CD4-positive, alpha-beta T cell treated with Interleukin-4 for 4 hours (primary cell): ENCODE data around the gene RHBDF1.
A peak's percentile ranks its signal among the peaks of the same experiment; 100 is the strongest.
"Not testable (repeated sequence)": the region's sequence is repeated elsewhere in the genome, so short reads cannot be mapped to it uniquely, and the experiment has no call there.

Source experiments
- DNase-seq: peaks from one replicate; pipeline ENCODE4 v3.0.0-alpha.2; 2020

Gene RHBDF1

DNA sequence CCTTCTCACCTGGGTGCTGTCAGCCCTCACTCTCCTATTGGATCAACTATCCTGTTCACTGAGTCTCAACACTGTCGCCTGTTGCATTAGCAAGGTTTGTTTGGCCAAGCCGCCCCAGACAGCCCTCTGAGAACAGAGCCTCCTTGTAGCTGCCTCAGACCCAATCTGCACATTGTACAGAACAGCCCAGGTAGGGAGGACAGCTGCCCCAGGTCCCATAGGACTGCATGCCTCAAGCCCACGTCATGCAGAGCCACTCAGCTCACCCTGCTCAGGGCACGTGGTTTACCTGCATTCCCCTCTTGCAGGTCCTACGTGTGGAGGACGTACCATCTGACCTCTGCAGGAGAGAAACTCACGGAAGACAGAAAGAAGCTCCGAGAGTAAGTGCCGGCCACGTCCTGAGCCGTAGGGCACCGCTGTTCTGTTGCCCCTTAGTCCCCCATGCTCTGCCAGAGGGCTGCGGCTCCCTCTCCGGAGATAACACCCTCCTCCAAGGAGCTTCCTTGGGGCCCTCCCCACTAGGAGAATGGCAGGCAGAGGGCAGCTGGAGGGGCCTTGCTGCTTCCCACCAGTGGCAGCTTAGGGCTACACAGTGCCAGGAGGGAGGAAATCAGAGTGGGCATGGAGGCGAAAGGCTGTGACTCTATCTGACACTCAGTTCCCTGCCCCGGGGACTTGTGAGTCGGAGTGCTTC is 16.1 kb downstream of the RHBDF1 start:
- DNase-seq: no peak

DNA sequence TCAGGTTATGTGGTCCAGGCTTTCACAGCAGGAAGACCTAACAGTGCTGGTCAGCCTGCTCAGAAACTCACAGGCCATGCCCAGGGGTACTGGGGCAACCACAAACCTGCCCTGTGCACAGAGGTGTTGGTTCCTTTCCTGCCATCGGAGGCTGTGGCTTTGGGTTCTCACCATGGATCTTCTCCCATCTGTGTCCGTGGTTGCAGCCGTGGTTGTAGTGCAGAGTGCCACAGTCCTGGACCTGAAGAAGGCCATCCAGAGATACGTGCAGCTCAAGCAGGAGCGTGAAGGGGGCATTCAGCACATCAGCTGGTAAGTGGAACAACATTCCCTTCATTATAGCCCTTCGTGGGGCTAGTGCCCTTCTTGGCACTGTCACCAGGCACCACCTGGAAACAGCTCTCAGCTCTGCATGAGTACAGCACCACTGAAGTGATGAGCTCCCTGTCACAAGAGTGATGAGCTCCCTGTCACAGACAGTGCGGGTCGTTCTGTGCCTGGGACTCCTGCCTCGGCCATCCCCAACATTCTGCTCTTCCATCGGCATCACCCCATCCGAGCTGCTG is 16.8 kb downstream of the RHBDF1 start:
- DNase-seq: no peak

DNA sequence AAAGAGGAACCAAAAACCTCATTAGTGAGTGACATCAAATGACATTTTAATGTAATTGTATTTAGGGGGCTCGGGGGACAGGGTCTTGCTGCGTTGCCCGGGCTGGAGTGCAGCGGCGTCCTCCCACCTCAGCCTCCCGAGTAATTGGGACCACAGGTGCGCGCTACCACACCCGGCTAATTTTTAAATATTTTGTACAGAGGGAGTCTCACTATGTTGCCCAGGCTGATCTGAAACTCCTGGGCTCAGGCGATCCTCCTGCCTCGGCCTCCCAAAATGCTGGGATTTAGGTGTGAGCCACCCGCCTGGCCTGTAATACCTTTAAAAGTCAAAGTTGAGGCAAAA is 18.2 kb downstream of the RHBDF1 start:
- DNase-seq: no peak

DNA sequence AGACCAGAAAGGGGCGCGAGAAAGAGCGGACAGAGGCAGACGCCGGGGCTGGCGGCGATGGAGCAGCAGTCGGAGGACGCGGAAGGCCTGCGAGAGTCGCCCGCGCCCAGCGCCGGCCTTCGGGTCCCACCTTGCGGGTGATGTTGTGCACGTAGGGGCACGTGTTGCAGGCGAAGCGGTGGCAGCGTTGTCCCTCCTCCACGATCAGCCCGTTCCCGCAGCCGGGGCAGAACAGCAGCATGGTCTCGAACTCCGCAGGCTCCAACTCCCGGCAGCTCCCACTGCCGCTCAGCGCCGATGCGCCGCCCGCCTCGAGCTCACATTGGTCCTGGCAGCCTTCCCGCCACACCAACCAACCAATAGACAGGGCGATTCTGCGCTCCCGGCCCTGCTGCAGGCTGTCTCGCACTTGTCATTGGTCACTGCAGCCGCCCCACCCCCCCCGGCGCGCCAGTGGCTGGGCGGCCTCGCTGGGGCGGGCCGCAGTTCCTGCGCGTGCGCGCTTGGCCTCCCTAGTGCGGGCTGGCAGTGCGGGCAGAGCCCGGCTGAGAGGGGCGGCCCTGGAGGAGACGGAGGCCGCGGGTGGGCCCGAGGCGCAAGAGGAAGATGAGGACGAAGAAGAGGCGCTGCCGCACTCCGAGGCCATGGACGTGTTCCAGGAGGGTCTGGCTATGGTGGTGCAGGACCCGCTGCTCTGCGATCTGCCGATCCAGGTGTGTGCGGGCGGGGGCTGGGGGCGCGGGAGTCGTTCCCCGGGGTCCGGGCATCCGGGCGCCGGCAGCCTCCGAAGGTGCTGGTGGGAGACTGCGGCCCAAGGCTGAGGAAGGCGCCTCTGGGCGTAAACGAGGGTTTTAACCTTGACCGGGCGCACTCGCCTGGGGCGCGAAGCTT is 18.8 kb downstream of the RHBDF1 start, which contains the start of the genes POLR3K and SNRNP25:
TSS of gene POLR3K (minus strand) at position 263 of the 891 bp plus-strand sequence. CDS start at position 241, 22 bp downstream.
TSS of gene SNRNP25 (plus strand) at position 483 of the 891 bp plus-strand sequence. CDS start at position 672, 189 bp downstream.
- DNase-seq: peak; percentile 98

DNA sequence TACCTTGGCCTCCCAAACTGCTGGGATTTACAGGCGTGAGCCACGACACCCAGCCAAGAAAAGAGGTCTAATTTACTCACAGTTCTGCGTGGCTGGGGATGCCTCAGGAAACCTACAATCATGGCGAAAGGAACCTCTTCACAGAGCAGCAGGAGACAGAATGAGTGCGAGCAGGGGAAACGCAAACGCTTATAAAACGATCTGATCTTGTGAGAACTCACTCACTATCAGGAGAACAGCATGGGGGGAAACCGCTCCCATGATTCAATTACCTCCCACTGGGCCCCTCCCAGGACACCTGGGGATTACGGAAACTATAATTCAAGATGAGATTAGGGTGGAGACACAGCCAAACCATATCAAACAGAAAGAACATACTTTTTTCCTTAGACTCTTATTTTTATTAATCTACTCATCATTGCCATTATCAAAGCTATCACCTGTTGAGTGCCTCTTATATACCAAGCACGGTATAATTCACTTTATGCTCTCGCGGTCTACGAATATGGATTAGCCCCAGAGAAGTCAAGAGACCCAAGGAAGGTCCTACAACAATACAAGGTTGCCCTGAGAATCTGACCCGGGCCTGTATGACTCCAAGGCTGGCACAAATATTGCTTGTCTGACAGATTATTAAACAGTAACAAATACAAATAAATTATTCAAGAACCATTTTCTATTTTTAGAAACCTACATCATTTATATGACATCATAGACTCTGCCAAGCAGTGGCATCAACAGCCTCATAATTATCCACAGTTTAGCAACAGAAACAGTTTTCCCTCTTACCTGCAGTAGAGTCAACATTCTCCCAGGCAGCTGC is 21.5 kb downstream of the RHBDF1 start:
- DNase-seq: no peak

DNA sequence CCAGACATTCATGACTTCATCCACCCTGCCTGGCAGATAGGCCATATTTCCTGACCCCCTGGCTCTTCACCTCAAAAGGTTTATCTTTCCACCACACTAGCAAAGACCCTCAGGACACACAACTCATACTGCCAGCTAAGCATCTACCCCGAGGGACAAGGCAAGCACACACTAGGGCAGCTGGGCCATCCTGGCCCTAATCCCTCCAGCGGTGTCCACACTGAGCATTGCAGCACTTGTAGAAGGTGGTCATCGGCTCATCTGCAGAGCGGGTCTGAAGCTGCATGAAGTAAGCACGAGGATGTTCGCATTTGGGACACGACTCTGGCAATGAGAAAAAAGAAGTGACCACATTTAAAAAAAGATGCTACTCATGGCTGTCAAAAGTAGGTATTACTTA is 25.2 kb downstream of the RHBDF1 start:
- no peak for DNase-seq

DNA sequence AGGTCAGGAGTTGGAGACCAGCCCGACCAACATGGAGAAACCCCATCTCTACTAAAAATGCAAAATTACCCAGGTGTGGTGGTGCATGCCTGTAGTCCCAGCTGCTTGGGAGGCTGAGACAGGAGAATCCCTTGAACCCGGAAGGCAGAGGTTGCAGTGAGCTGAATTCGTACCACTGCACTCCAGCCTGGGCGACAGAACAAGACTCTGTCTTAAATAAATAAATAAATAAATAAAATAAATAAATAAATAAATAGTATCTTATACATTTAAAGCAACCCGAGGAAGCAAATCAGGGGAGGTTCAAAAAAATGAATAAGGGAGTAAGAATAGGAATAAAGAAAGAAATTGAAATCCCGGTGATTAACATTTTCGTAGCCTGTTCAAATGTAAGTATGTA is 25.9 kb downstream of the RHBDF1 start:
- DNase-seq: not testable (repeated sequence)

DNA sequence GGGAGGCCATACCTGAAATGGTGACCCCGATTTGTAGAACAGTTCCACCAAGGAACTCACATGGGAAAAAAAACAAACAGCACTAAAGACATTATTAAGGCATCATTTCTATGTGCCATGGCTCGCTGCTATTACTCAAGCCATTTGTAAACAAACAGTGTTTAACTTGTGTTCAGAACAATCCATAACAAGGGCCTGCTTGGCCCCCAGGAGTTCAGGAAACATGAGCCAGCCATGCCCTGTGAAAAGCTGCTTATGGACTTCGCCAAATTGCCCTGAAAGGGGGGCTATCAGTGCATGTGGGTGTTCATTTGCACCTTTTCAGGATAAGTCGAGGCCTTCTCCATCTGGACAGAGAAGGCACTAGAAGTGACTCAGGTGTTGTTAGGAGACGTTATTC is 27.0 kb downstream of the RHBDF1 start:
- no peak for DNase-seq

DNA sequence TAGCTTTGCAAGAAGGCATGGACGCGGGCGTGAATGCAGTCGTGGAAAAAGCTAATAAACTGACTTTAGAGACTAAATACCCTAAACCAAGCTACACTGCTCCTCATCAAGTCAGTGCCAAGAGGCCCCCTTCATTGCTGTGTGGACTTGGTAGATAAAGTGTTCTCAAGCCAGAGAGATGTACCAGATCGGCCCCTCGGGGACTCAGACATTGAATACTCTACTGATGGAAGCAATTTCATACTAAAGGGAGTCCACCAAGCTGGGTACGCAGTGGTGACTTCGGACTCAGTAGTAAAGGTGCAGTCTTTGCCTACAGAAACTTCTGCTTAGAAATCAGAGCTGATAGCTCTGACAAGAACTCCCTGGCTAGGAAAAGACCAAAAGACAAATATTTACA is 27.8 kb downstream of the RHBDF1 start:
- no peak for DNase-seq

DNA sequence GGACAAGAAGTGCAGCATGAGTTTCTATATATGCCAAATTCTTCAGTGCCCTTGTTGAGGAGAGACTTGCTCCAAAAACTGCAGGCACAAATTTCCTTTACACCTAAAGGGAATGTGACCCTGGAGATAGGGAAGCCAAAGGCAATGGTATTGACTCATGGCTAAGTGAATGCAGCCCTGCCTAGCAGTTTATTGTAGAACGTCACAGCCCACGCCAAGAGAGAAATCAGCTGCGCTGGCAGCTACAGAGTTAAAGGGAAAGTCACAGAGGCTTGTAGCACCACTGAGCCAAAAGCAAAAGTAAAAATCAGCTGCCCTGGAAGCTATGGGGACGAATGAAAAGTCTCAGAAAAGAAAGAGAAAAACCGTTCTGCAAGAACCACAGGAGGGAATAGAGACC is 29.1 kb downstream of the RHBDF1 start:
- DNase-seq: no peak

DNA sequence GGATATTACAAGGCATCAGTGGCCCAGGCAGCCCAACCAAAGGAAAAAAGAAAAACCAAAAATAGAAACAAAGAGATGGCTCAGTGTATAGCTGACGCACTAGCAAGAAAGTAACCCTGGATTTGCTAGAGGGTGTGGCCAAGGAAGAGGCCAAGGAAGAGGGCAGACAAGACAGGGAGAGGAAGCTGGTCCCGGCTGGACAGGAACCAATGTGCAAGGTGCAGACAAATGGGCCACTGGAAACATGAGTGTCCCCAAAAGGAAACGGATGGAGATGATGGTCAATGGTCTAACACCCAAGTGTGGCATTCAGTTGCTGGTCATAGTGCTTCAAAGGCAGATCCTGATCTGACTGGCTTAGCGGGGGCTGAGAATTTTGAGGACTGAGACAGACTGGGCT is 29.7 kb downstream of the RHBDF1 start:
- no peak for DNase-seq

DNA sequence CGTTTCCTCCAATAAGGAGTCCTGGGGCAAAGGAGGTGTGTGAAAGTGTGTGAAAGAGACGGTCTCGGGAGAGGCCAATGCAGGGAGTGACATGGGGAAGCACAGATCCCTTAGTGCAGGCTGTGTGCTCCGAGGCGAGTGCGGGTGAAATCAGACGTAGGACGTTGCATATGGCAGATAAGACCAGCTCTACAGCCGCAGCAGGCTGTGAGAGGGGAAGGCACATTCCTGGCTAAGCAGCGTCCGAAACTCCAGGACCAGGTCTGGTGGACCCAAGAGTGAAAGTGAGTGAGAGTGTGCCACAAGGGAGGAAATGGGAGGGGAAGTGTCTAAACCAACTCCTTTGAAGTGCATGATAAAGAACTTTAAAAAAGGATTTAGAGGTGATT is 30.4 kb downstream of the RHBDF1 start:
- DNase-seq: no peak

DNA sequence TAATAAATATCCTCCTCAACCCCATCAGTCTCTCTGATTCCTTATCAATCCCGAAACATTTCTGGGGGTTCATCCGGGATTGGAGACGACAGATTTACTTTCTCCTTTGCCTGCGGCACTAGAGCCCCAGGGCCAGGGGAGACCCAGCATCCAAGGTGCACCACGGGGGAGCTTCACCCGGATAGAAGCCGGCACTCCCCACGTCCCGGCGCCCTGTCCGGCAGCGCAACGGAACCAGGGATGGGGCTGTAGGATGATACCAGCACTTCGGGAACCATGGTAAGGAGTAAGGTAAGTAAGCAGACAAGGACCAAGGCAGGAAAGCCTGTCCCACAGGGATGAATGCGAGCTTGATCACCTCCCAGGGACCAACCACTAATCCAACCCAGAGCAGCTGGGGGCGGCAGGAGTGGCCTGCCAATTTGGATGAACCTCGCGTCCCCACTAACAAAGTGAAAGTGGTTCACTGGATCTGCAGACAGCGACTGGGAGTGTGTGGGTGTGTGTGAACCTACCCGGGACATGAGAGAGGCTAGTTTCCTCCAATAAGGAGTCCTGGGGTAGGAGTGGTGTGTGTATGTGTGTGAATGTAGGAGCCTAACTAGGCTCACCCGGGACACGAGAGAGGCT is 30.9 kb downstream of the RHBDF1 start:
- DNase-seq: no peak

DNA sequence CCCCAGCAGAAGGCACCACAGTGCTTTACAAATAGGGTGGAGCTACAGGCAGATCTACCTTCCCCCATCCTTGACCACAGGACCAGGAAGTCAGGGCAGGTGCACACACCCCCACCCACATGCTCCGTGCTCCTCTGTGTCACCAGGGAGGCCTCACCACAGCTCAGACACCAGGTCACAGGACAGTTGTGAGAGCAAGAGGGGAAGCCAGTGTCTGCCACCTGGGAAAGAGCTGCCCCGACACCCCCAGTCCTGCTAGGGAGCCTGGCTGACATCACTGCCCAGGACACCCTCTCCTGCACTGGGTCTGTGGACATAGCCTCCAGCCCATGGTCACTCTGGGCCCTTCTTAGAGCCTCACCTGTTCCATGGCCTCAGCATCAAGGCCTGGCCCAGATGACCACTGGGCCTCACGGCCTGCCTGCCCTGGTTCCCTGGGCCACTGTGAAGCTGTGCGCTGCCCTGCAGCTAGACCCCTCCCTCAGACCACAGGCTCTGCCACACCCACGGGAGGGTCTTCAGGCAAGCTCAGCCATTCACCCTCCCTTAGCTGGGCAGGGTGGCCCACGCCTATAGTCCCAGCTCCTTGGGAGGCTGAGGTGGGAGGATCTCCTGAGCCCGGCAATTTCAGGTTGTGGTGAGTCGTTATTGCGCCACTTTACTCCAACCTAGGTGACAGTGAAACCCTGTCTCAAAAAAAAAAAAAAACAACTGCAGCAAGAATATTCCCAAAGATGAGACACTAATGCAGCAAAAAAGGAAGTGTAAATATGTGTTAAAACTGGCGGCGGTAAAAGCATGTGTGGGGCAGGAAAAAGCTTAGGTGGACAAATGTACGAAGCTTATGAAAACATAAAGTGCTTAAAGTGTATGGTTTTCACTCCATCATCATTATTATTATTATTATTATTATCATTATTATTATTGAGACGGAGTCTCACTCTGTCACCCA is 33.2 kb downstream of the RHBDF1 start:
- DNase-seq: peak; percentile 66

DNA sequence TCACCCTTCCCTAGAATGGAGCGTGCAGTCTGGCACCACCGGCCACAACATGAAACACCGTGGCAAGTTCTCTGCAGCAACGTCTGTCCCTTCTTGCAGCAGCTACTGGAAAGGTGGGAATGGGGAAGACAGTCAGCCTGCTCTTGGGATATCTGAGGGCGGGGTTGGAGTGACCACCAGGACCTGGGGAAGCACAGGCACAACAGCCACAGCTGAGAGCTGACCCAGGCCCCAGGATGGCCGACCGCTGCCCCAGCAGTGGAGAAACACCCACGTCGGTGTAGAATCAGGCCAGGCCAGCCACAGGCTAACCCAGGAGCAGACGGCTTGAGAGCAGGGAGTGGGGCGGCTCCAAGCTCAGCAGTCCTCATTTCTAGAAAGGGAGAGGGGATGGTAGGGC is 34.2 kb downstream of the RHBDF1 start:
- not testable (repeated sequence) for DNase-seq

DNA sequence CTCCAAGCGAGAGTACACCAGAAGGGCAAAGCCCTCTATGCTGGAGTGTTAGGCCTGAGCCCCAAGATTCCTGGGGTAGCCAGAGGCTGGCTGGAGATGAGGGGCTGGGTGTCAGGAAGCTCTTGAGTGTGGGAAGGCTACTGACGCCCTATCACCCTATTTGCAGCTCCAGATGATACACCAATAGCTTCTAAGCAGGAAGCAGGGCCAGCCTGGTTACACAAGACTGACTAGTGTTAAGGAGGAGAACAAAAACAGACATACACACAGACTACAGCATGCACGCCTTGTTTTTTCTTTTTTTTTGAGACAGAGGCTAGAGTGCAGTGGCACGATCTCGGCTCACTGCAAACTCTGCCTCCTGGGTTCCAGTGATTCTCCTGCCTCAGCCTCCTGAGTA is 34.9 kb downstream of the RHBDF1 start:
- DNase-seq: no peak

DNA sequence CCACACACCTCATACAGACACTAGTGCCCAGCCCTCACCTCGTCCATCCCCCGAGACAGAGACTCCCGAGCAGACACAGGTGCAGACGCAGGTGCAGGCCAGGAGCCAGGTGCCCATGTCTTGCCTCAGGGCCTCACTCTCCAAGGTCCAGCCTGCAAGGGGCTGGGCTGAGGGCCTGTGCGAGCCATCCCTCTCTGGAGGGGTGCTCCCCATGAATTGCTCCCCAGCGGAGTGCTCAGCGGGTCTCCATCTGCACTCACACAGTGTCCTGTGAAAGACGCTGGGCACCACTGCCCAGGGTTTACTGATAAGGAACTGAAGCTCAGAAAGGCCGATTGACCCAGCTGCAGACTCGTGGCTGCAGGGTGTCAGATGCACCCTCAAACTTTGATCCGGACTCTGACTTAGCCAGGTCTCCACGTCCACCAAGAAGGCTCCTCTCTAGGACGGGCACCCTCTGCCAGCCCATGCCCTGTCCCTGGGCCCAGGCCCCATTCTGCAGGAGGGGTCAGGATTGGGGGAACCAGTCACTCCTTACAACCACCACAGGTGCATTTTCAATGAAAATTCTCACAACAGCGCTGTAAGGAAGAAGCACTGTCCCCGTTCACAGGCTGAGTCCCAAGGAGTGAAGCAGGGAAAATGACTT is 36.0 kb downstream of the RHBDF1 start:
- no peak for DNase-seq

DNA sequence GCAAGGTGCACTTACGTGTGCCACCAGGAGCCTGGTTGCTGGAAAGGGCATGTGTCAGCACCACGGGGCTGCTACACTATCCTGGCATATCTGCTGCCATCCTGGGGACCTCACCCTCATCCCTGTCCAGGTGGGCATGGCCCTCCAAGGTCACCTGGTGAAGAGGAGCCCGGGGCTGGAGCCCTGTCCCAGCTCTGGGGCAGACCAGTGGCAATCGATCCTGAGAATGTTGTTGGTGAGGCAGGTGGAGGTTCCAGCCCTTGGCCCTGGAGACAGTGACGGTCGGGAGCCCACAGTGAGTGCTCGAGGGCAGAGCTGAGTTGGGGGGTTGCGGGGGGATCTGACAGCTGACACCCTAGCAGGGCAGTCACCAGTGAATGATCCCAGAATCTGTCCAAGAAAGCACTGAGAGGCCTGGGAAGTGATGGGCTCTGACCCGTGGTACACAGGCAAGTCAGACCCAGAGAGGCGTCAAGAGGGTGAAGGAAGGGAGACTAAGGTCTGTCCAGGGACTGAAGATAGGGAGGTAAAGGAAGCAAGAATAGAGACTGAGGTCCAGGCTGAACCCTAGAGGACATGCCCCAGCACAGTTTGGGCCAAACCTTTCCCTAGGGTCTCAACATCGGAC is 36.6 kb downstream of the RHBDF1 start:
- no peak for DNase-seq

DNA sequence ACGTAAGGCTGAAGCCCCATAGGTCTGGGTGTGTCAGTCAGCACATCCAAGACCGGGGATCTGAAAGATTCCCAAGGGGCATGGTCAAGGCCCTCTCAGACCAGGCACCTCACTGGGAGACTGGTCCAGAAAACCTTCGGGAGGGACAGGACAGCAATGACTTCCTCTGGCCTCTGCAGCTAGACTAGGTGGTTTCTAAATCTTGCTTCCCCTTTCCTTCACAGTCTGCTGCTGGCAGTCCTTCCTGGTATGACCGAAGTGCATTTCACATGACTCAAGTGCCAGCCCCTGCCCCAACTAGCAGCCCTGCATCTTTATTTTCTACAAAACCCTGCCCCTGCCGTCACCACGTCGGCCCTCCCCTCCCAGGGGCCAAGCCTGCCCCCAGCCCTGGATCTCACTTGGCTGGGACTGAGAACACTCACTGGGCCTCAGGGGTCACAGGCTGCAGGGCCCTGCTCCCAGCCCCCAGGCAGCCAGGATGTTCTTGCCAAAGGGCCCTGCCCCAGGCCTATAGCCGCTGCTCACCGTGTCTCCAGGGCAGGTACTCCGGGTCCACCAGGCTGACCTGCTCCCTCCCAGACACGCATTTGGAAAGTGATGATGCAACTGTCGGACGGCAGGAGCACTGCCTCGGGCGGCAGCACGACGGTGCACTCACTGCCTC is 37.3 kb downstream of the RHBDF1 start:
- DNase-seq: no peak

DNA sequence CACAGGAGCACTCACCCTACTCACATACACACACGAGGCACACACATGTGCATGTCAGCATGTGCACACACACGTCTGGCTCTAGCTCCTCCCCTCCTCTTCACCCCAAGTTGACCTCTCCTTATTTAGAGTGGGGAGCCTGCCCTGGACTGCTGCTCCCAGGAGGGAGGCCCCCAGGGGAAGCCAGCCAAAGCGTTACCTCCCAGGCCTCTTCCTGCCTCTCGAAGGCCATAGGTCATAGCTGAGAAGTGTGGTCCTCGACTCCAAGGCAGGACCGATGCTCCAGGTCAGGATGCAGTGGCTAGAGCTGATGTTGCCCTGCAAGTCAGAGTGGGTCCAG is 37.8 kb downstream of the RHBDF1 start:
- no peak for DNase-seq
